Measurements from ENCODE around the gene NT5C2. TPM values are rescaled to one million over a fixed set of nuclear protein-coding genes. Genes with fewer than 3 reads are reported as not detected.

NT5C2 gene
- total and polyA plus RNA-seq, 2 of the 8 experiments (the other 6 are each of a cell fraction or from before 2014, with no cell fraction given): 35.2 to 106 TPM

- Histone ChIP-seq H3K18ac (ENCODE audit: extremely low read depth, low read length) (no peak overlapping the region), H2BK15ac (ENCODE audit: low read length) (no peak overlapping the region), H3K23ac (ENCODE audit: insufficient read length) (no peak overlapping the region), H4K91ac (replicated peaks; ENCODE audit: insufficient read length, low read length) (no peak overlapping the region), H3K4me1 (replicated peaks in 1 of 4; ENCODE audit: control insufficient read depth in 3 of 4, insufficient read depth in 4 of 4, low read length in 3 of 4) (no peaks in the 10 kb centered on the region), H2BK20ac (ENCODE audit: low read length) (no peak overlapping the region), H3K79me2 (ENCODE audit: control insufficient read depth in 1 of 2, insufficient read depth in 2 of 2, low read length in 2 of 2) (no peaks in the 10 kb centered on the region), H3K9ac (replicated peaks in 1 of 4; ENCODE audit: extremely low read depth in 1 of 4, low read depth in 3 of 4, low read length in 3 of 4) (no peak overlapping the region), H3K36me3 (ENCODE audit: control insufficient read depth in 2 of 4, insufficient read depth in 4 of 4, low read length in 3 of 4) (peaks cover 0 to 10% (median 3%) of the 10 kb centered on the region in 4 experiments; a peak in 3 of 8 replicates), H3K56ac (replicated peaks; ENCODE audit: insufficient read length, low read depth, low read length) (no peak overlapping the region), H3K9me3 (ENCODE audit: insufficient read depth in 2 of 2, low read depth in 1 of 2, low read length in 1 of 2) (peaks cover 3 to 11% of the 10 kb centered on the region in 2 experiments; a peak in 3 of 4 replicates), H2BK12ac (ENCODE audit: low read depth, low read length) (no peak overlapping the region), H3K4ac (replicated peaks; ENCODE audit: insufficient read length, low read depth, low read length) (no peak overlapping the region), H3K4me2 (ENCODE audit: insufficient read depth in 1 of 2, low read depth in 2 of 2, low read length in 2 of 2) (no peak overlapping the region), H3K14ac (ENCODE audit: insufficient read length) (no peak overlapping the region), H3K27me3 (replicated peaks in 1 of 4; ENCODE audit: control insufficient read depth in 3 of 4, extremely low read depth in 1 of 4, insufficient read depth in 3 of 4, low read length in 3 of 4) (no peaks in the 10 kb centered on the region), H2AFZ (ENCODE audit: low read length) (no peak overlapping the region), H3K4me3 (ENCODE audit: extremely low read depth in 1 of 4, insufficient read depth in 2 of 4, low read depth in 3 of 4, low read length in 4 of 4) (no peak overlapping the region), H3K79me1 (ENCODE audit: low read depth, low read length) (no peaks in the 10 kb centered on the region), H4K20me1 (replicated peaks in 1 of 2; ENCODE audit: control insufficient read depth in 1 of 2, insufficient read depth in 2 of 2, low read length in 2 of 2) (no peaks in the 10 kb centered on the region), H2BK120ac (replicated peaks; ENCODE audit: low read depth, low read length) (no peak overlapping the region), H4K8ac (ENCODE audit: extremely low read depth, insufficient read depth, low read length) (no peak overlapping the region), H2BK5ac (ENCODE audit: low read depth, low read length) (no peak overlapping the region), H3K23me2 (ENCODE audit: low read depth, low read length) (no peaks in the 10 kb centered on the region), H2AK5ac (ENCODE audit: low read depth, low read length) (no peak overlapping the region), H4K5ac (ENCODE audit: insufficient read length, low read depth, low read length) (no peak overlapping the region), H3K27ac (ENCODE audit: low read depth, low read length) (no peak overlapping the region)
- ChIA-PET CTCF (ENCODE audit: partially characterized antibody) (interaction anchor here (1.0 kb wide), 1 partner anchor 46 kb away, joined by 3 read pairs; no protein-coding TSS in a partner anchor), POLR2A (ENCODE audit: partially characterized antibody) (interaction anchor here (0.6 kb wide), 1 partner anchor 28 kb away, joined by 3 read pairs; no protein-coding TSS in a partner anchor)
- FAIRE-seq (no peak), DNase-seq (ENCODE audit: low read depth in 1 of 2, low spot score in 2 of 2) (no peak)
- 87% methylated on average over 1 of the region's 1 CpG; no CpG with 5 or more reads in 1 of the 2 experiments for WGBS, 2 experiments (ENCODE audit: extremely low coverage in 1 of 2, insufficient coverage in 1 of 2, insufficient read length in 1 of 2, insufficient replicate concordance in 2 of 2, low coverage in 1 of 2, low lambda C conversion rate in 2 of 2, missing lambda C conversion rate in 1 of 2)
- no peak for TF ChIP-seq RFX5 (IDR thresholded peaks at IDR 0.05; ENCODE audit: borderline replicate concordance, low read depth, low read length)
- no peak for TF ChIP-seq TAF1 (IDR thresholded peaks at IDR 0.05; ENCODE audit: low read depth, low read length)
- TF ChIP-seq HDAC6 (IDR thresholded peaks at IDR 0.05; ENCODE audit: low read depth, low read length): no peak
- TF ChIP-seq NRF1 (IDR thresholded peaks at IDR 0.05; ENCODE audit: low read depth, low read length): no peak
- no peak for TF ChIP-seq CEBPB (IDR thresholded peaks at IDR 0.05; ENCODE audit: low read depth, low read length)
- TF ChIP-seq GABPA (IDR thresholded peaks at IDR 0.05; ENCODE audit: borderline replicate concordance, insufficient read depth, low read length): no peak
- no peak for TF ChIP-seq MAX (IDR thresholded peaks at IDR 0.05)
- no peak for TF ChIP-seq TCF12 (IDR thresholded peaks at IDR 0.05; ENCODE audit: low read depth, low read length)
- TF ChIP-seq ATF3 (IDR thresholded peaks at IDR 0.05; ENCODE audit: insufficient read depth, low read depth, low read length): no peak
- TF ChIP-seq E2F6 (IDR thresholded peaks at IDR 0.05): no peak
- no peak for TF ChIP-seq PHF8 (conservative IDR thresholded peaks at IDR 0.05; ENCODE audit: low read depth, low read length)
- no peak for TF ChIP-seq NANOG (IDR thresholded peaks at IDR 0.05; ENCODE audit: insufficient read depth, low read depth, low read length, poor library complexity, severe bottlenecking)
- TF ChIP-seq KDM5A (IDR thresholded peaks at IDR 0.05; ENCODE audit: low read length): no peak
Observed at GRCh38 chr10:103130910-103131309, 62.2 kb downstream of the NT5C2 start.
